Stimulated activated CD4-positive, alpha-beta T cell treated with anti-CD3 and anti-CD28 coated beads, Interleukin-2, amount 100 ng/mL, for 4 hours (primary cell): ENCODE data around the gene DSG4.

Experiments
- DNase-seq: peaks from one replicate; pipeline ENCODE4 v3.0.0-alpha.2; 2020; ENCODE audit warnings: low read depth

Gene DSG4

DNA sequence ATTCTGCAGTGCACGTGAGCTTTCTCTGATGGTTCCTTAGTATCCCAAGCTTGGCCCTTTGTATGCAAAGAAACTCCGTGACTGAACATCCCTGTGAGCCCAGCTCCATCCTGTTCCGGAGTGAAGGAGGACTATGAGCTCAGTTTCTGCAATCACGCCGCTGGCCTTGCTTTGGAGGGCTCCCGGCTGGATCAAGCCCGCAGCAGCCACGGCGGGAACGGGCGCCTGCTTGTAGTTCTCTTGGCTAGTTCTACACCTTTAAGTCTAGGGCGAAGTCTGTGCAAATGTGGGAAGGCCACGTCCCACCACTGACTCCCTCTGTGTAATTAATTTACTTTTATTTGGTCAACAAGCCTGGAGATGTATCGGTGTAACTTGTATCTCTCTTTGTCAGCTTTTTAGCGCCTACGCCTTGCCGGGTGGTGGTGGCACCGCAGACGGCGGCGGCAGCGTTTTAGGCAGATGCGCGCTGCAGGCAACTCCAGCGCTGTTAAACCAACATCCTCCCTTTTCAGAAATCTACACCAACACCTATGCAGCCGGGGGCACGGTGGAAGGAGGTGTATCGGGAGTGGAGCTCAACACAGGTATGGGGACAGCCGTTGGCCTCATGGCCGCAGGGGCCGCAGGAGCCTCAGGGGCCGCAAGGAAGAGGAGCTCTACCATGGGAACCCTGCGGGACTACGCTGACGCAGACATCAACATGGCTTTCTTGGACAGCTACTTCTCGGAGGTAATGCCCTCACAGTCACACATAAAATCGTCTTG is 34.3 kb downstream of the DSG4 start:
- no peak for DNase-seq

DNA sequence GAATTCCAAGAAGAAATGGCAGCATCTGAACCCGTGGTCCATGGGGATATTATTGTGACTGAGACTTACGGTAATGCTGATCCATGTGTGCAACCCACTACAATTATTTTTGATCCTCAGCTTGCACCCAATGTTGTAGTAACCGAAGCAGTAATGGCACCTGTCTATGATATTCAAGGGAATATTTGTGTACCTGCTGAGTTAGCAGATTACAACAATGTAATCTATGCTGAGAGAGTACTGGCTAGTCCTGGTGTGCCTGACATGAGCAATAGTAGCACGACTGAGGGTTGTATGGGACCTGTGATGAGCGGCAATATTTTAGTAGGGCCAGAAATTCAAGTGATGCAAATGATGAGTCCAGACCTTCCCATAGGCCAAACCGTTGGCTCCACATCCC is 36.6 kb downstream of the DSG4 start:
- DNase-seq, result no peak

DNA sequence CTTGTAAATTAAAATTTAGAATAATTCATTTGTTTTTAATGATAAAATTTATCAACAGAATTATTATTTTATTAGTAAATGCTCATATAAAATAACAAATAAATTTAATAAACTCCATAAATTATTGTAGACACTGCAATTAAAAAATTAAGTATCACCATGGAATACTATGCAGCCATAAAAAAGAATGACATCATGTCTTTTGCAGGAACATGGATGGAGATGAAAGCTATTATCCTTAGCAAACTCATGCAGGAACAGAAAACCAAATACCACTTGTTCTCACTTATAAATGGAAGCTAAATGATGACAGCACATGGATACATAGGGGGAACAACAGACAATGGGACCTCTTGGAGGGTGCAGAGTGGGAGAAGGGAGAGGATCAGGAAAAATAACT is 41.3 kb downstream of the DSG4 start:
- no peak for DNase-seq

DNA sequence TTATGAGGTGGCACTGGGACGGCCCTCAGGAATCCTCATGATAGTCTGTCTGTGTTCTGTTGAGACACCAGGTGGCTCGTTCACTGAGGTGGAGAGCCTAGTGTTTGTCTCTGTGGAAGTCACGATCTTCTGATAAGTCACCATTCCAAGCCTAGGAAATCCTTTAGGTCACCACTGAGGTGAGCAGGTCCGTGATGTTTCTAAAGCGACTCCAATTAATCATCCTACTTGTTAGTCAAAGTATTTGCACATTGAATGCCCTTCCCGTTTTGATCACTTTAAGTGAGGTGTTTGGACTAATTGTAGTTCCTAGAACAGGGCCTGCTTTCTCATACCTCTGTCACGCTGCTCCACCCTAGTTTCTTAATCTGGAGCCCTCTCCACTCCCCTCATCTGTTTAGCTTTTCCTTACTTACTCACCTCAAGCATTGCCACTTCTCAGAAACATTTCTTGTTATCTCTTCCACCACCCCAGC is 42.9 kb downstream of the DSG4 start:
- DNase-seq, result no peak

DNA sequence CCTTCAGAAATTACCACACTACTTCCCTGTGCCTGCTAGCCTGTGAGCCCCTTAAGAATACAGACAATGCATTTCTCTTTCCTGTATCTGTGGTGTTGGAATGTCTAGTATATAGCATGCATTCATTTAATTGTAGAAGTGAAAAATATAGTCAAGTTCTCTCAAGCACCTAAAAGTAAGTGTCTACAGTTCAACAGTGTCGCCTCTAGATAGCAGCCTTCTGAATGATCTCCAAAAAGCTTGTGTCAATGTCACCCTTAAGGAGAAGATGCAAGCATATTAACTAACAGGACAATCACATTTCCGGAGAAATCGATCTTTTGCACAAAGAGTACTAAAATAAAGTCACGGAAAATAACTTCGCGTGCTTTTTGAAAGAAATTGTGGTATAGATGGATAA is 43.5 kb downstream of the DSG4 start:
- no peak for DNase-seq

DNA sequence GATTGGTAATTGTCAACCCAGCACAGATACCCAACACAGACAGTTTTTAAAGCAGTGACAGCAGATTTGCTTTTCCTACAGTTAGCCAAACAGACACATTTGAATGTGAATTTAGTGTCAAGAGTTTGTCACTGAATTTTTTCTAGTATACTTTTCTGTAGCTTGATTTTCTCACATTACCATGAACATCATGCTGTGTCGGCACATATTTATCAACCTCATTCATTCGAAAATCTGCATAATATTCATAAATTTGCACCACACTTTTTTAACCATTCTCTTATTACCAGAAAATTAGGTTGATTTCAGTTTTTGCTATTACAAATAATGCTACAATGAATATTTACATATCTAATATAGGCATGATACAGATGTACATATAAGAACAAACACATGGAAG is 43.9 kb downstream of the DSG4 start:
- DNase-seq, result no peak

DNA sequence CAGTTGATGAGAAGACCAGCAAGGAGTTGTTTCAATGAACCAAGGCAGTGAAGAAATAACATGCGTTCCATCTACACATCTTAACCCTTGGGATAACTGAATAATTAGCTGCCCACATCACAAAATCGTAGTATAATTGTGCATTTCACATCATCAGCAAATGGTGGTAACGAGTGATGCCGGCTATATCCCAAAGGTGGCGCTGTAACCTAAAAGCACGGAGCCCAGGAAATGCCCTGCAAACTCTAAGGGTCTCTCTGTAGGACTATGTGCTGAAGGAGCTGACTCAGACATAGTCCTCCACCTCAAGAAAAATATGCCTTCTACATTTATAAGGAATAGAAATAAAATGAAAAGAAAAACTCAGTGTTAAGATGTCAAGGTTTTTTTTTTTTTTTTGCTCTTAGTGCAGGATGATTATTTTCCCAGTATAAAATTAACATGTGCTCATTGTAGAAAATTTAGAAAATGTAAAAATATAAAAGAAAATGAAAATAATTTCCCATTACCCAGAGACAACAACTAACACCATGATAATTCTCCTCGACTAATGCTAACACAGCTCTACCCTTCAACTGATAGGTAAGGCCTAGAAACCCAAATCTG is 47.9 kb downstream of the DSG4 start:
- no peak for DNase-seq

DNA sequence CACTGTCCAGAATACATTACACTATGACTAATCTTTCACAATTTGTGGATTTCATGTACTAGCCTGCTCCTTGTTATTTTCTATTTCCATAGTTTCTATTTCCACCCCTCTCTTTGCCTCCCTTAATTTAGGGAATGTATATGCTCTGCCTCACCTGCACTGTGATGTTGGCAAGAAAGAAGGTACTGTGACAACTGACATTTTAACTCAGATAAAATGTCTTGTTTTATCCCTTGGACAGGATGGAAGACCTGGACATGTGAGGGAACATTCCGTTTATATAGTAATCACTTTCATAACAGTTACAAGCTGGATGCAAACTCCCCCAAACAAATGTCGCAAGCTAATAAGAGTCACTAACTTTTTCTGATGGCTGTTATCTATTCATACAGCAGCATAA is 49.4 kb downstream of the DSG4 start:
- DNase-seq, result no peak

DNA sequence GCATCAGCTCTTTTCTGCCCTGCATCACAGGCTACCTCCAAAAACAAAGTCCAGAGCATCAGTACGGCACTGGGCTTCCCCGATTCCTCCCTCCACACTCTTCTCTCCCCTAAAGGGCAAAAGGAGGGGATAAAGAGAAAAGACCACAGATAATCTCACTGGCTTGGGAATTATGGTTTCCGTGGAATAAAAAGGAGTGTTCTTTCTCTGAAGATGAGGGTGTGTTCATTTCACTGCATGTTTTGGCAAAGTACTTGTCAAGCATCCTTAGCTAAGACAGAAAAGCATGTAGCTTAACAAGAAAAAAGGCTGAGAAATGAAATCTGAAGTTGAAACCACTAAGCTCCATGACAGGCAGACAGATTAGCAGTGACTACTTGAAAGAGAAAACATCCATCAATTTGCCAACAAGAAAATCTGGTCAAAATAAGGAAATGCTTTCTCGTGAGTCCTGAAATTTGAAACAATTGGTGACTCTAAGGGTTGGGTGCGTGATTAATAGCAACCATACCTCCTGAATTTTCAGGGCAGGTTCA is 50.4 kb downstream of the DSG4 start:
- no peak for DNase-seq

DNA sequence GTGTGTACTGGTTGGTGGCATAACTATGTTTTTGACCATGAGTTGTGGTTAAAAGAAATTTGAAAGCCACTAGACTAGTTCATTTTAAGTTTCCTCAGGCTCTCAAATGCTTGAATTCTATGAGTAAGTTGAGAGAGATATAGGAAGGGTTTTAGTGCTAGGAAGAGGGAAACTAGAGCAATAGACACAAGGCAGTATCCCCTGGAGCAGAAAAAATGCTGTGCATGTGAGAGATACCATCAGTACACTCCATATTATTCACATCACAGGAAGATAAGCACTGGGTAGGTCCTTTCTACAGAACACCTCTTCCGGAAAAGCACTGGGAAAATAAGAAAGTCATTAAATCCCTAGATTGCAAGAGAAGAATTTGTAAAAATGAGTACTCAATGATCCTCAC is 51.6 kb downstream of the DSG4 start:
- DNase-seq, result no peak

DNA sequence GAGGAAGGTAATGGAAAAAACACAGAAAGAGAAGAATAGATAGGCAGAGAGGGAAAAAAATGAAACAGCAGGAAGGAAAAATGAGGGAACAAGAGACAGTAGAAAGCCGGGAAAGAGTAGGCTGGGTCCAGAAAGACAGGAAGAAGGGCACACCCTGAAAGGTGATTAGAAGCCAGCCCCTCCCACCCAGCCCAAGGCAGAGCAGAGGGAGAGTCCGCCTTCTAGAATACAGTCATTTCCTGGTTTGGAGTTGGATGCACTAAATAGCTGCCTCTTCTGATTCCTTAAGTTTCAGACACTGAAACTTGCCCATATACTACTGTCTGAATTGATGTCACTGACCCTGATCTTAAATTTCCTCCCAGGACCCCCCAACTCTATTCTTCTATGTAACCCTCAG is 53.0 kb downstream of the DSG4 start:
- DNase-seq, result no peak

DNA sequence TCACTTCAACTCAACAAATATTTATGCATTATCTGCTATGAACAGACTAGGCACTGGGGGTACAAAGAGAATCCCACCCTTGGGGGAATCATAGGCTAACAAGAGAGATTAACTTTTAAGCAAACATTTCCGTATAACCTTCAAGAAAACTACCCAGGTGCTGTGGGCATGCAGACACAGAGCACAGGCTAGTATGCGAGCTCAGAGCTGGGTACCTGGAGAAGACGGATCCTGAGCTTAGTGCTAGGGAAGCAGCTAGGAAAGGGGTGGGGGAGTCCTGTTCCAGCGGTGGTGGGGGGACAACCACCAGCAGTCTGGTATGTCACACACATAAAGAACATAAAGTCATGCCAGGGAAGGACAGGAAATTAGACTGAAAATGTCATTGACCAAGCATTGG is 53.5 kb downstream of the DSG4 start:
- no peak for DNase-seq

DNA sequence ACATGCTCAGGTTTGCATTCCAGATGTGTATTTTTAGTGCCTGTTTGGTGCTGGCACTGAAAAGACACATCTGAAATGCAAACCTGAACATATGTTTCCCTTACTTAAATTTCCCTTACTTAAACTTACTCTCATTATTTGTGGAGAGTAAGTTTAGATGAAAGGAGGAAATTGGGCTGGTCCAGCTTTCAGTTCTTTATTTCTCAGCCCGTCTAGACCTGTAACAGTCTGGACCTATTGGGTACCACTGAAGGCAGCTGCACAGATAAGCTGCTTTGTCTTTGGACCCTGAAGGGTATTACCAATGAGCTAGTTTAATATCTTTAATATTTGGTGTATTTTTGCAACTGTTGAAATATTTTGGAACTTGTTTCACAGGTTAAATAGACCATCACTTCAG is 54.0 kb downstream of the DSG4 start:
- DNase-seq, result no peak

DNA sequence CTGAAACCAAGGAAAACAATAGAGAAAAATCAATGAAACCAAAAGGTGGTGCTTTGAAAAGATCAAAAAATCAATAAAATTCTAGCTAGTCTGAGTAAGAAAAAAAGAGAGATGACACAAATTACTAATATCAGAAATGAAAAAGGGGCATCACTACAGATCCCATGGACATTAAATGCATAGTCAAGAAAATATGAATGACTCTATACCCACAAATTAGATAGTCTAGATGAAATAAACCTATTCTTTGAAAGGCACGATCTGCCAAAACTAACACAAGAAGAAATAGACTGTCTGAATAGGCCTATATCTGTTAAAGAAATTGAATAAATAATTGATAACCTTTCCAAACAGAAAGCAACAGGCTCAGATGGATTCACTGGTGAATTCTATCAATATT is 55.7 kb downstream of the DSG4 start:
- DNase-seq, result no peak

DNA sequence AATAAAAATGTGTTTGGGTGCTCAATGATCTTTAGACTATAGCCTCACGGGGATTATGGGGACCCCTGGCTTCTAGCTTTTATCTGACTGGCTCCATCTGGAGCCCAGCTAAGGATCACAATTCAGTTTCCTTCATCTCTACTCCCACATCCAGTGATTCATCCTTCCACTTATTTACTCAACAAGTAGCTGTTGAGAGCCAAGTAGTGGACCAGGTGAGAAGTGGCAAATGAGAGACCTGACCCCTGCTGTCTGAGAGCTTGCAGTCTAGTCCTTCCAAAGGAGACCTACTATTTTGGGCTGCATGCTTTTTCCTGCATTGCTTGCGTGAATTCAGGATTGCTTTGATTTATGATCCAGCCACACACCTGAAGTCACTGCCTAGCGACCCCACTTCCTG is 60.2 kb downstream of the DSG4 start:
- no peak for DNase-seq

DNA sequence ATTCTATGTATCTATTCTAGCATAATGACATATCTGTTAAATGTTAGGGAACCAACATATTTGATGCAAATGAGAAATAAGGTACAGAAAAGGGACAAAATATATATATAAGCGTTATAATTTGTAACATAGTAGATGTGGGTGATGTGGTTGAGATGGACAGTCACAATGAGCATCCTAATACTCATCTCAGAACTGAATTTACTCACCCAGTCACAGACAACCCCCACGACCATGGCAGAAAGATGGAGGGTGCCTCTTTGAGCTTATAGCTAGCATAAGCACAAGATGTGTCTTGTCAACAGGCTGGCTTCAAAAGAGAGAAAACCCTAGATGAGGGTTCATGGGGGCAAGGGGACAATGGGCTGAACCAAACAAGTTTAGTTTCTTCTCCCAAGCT is 61.8 kb downstream of the DSG4 start:
- DNase-seq, result no peak

DNA sequence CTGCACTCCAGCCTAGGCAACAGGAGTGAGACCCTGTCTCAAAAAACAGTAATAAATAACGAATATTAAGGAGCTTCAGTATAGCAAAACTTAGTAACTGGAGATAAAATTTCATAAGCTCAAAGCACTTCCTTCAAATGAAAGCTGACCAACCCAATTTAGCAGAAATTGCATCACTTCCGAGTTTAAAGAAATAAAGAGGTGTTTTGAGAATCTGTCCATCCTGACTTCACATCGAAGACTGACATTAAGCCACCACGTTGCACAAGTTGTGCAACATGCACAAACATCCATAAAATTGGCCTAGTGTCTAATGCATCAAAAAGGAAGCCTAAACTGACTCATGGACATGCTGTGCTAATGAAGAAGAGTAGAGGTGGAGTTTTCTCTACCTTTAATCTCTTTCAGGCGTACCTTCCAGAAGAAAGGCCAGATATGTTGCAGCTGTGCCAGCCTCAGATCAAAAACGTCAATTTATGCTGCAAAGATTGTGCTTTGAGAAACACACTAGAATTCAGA is 63.3 kb downstream of the DSG4 start:
- DNase-seq, result no peak

DNA sequence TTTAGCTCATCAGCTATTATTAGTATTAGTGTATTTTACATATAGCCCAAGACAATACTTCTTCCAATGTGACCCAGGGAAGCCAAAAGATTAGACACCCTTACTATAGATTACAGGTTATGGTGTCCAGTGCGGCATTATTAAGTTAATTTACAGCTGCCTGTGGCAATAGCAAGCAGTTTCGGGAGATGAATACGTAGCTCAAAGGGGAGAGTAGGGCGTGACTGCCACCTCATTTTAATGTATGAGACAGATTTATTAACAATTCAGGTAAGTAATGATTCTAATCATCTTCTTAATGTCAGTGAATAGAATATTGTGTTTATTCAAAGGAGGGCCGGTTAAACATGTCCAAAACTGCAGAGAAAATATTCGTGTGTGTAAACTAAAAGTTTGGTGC is 64.2 kb downstream of the DSG4 start:
- DNase-seq, result no peak

DNA sequence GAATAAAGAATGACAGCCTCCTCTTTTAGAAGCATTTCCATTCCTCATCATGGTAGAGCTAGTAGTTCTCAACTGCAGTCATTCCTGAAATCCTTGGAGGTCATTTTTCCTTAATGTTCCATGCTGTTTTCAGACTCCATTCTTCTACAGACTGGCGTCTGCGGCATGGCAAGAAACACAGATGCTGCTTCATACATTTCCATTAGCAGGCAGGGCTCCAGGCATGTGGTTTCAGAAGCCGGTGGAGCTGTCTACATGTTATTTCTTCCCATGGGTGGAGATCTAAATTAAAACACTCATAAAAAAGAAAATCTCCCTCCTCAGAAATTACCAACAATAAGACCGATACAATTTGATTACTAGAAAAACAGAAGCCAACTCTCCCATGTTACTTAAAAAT is 64.9 kb downstream of the DSG4 start:
- DNase-seq, result no peak

DNA sequence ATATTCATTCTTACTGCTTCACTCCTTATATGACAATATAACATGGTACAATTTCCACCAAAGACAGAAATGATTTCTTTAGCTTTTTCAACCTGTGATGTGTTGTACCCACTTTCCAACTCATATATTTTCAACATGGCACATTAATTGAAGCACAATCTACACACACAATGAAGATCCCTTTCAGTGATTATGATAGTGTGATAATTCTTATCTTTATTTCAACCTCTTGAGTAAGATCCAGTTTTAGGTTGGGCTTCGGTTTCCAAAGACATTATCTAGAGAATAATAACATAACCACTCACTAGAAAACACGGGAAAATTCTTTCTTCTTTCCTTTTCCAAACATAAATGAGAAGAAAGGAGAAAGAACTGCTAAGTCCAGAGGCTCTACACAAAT is 67.6 kb downstream of the DSG4 start:
- DNase-seq, result no peak

DNA sequence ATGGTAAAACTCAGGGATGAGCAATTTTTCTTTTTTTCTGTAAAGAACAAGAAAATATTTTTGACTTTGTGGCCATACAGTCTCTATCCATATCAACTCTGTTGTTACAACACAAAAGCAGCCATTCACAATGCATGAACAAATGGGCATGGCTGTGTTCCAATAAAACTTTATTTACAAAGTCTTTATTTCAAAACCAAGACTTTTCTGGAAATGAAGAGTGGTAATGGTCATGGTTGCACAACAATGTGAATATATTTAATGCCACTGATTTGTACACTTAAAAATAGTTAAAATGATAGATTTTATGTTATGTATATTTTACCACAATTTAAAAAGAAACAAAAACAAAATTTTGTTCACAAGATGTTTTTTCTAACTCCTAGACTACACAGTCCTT is 69.3 kb downstream of the DSG4 start:
- DNase-seq, result no peak

DNA sequence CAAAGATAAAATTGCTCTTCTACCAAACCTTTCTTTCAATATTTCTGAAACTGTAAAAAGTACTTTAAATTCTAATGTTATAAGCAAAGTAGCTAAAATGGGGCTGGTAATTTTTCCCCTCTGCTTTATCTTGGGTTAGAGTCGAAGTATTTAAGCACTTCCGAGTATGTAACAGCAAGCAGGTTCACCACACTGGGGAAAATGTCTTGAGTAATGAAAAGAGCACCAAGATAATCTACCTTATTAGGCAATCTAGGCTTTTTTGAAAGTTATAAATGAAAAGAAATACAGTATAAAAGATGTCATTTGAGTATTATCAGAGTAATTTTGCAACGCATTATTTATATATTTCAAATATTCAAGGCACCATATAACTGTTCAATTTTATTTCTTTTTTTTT is 70.3 kb downstream of the DSG4 start:
- DNase-seq, result no peak

DNA sequence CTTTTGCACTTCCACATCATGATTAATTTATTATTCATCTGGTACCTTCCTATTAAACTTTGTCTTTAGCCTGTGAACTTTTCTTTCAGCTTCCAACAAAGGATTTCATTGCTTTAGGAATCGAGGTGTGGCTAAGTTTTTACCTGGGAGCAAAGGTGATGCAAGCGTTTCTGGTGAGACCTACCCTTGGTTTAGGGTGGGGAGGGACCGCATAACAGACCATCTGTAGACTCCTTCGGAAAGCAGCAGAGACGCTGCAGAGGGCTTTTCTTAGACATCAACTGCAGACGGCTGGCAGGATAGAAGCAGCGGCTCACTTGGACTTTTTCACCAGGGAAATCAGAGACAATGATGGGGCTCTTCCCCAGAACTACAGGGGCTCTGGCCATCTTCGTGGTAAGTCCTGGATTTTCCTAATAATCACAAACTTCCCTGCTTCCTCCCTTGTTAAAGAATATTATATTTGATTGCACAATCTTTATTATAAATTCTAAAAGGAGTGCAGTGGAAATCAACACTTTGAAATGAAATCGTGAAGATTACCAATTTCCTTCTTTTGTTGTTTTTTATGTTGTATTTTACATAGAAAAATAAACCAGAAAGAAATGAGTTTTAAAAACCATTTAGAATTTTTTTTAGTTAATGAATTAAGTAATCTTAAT is 71.1 kb downstream of the DSG4 start, which contains the start of gene DSG3:
TSS of gene DSG3 (plus strand) at position 212 of the 662 bp plus-strand sequence. CDS start at position 349, 137 bp downstream.
- DNase-seq, result no peak
